ENCODE data around the gene EDARADD.

- TF ChIP-seq, protein P1, sequence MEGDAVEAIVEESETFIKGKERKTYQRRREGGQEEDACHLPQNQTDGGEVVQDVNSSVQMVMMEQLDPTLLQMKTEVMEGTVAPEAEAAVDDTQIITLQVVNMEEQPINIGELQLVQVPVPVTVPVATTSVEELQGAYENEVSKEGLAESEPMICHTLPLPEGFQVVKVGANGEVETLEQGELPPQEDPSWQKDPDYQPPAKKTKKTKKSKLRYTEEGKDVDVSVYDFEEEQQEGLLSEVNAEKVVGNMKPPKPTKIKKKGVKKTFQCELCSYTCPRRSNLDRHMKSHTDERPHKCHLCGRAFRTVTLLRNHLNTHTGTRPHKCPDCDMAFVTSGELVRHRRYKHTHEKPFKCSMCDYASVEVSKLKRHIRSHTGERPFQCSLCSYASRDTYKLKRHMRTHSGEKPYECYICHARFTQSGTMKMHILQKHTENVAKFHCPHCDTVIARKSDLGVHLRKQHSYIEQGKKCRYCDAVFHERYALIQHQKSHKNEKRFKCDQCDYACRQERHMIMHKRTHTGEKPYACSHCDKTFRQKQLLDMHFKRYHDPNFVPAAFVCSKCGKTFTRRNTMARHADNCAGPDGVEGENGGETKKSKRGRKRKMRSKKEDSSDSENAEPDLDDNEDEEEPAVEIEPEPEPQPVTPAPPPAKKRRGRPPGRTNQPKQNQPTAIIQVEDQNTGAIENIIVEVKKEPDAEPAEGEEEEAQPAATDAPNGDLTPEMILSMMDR (IDR thresholded peaks at IDR 0.05) = no peak
- no peak for TF ChIP-seq POLR2A (IDR thresholded peaks at IDR 0.05)
Observed at GRCh38 chr1:236365999-236366570, 28.0 kb upstream of the EDARADD start.
